ENCODE data around the gene MS4A6E. TPM values are rescaled to one million over a fixed set of nuclear protein-coding genes. Genes with fewer than 3 reads are reported as not detected.

MS4A6E gene
- total and polyA plus RNA-seq, 2 experiments from 2014 or later = not detected

GRCh38 chr11:60390419-60390818, 63.4 kb downstream of the MS4A6E start (continued):
- TF ChIP-seq, protein P1, sequence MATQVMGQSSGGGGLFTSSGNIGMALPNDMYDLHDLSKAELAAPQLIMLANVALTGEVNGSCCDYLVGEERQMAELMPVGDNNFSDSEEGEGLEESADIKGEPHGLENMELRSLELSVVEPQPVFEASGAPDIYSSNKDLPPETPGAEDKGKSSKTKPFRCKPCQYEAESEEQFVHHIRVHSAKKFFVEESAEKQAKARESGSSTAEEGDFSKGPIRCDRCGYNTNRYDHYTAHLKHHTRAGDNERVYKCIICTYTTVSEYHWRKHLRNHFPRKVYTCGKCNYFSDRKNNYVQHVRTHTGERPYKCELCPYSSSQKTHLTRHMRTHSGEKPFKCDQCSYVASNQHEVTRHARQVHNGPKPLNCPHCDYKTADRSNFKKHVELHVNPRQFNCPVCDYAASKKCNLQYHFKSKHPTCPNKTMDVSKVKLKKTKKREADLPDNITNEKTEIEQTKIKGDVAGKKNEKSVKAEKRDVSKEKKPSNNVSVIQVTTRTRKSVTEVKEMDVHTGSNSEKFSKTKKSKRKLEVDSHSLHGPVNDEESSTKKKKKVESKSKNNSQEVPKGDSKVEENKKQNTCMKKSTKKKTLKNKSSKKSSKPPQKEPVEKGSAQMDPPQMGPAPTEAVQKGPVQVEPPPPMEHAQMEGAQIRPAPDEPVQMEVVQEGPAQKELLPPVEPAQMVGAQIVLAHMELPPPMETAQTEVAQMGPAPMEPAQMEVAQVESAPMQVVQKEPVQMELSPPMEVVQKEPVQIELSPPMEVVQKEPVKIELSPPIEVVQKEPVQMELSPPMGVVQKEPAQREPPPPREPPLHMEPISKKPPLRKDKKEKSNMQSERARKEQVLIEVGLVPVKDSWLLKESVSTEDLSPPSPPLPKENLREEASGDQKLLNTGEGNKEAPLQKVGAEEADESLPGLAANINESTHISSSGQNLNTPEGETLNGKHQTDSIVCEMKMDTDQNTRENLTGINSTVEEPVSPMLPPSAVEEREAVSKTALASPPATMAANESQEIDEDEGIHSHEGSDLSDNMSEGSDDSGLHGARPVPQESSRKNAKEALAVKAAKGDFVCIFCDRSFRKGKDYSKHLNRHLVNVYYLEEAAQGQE (IDR thresholded peaks at IDR 0.05; ENCODE audit: unreplicated experiment) = no peak
- TF ChIP-seq, protein P2, sequence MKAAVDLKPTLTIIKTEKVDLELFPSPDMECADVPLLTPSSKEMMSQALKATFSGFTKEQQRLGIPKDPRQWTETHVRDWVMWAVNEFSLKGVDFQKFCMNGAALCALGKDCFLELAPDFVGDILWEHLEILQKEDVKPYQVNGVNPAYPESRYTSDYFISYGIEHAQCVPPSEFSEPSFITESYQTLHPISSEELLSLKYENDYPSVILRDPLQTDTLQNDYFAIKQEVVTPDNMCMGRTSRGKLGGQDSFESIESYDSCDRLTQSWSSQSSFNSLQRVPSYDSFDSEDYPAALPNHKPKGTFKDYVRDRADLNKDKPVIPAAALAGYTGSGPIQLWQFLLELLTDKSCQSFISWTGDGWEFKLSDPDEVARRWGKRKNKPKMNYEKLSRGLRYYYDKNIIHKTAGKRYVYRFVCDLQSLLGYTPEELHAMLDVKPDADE (IDR thresholded peaks at IDR 0.05) = no peak
- TF ChIP-seq STAT1 (IDR thresholded peaks at IDR 0.05; ENCODE audit: unreplicated experiment) (no peak), ZNF331 (CRISPR knock-in tag; IDR thresholded peaks at IDR 0.05; ENCODE audit: low read depth) (no peak), EZH2phosphoT487 (IDR thresholded peaks at IDR 0.05; ENCODE audit: unreplicated experiment) (no peak), ZNF114 (CRISPR knock-in tag; IDR thresholded peaks at IDR 0.05) (no peak), POLR2AphosphoS5 (IDR thresholded peaks at IDR 0.05; ENCODE audit: low read depth) (no peak), EZH2 (IDR thresholded peaks at IDR 0.05; ENCODE audit: low read depth, unreplicated experiment) (no peak), CREB1 (CRISPR knock-in tag; IDR thresholded peaks at IDR 0.05; ENCODE audit: low read depth) (no peak)
- TF ChIP-seq, protein P3, sequence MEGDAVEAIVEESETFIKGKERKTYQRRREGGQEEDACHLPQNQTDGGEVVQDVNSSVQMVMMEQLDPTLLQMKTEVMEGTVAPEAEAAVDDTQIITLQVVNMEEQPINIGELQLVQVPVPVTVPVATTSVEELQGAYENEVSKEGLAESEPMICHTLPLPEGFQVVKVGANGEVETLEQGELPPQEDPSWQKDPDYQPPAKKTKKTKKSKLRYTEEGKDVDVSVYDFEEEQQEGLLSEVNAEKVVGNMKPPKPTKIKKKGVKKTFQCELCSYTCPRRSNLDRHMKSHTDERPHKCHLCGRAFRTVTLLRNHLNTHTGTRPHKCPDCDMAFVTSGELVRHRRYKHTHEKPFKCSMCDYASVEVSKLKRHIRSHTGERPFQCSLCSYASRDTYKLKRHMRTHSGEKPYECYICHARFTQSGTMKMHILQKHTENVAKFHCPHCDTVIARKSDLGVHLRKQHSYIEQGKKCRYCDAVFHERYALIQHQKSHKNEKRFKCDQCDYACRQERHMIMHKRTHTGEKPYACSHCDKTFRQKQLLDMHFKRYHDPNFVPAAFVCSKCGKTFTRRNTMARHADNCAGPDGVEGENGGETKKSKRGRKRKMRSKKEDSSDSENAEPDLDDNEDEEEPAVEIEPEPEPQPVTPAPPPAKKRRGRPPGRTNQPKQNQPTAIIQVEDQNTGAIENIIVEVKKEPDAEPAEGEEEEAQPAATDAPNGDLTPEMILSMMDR (conservative IDR thresholded peaks at IDR 0.05; ENCODE audit: low read depth in 2 of 2) = no peak

Other genes with a start within 250 kb of the MS4A6E start
- gene MS4A2, start 238.6 kb upstream of the MS4A6E start, total RNA-seq (2014; rRNA removed; shearing (Covaris generic)) = not detected in 2 replicates
- gene MS4A2, start 238.6 kb upstream of the MS4A6E start, polyA plus RNA-seq (2016; fragmentation: Nextera tagmentation; extraction: Ambion mirVana) = not detected in 2 replicates
- gene MS4A6A, start 144.2 kb upstream of the MS4A6E start, total RNA-seq (2014; rRNA removed; shearing (Covaris generic)) = not detected in 2 replicates
- not detected in 2 replicates for gene MS4A6A, start 144.2 kb upstream of the MS4A6E start, polyA plus RNA-seq (2016; fragmentation: Nextera tagmentation; extraction: Ambion mirVana)
- not detected in 2 replicates for gene MS4A4E, start 84.1 kb upstream of the MS4A6E start, total RNA-seq (2014; rRNA removed; shearing (Covaris generic))
- not detected in 2 replicates for gene MS4A4E, start 84.1 kb upstream of the MS4A6E start, polyA plus RNA-seq (2016; fragmentation: Nextera tagmentation; extraction: Ambion mirVana)
- not detected in 2 replicates for gene MS4A4A, start 46.6 kb upstream of the MS4A6E start, total RNA-seq (2014; rRNA removed; shearing (Covaris generic))
- not detected in 2 replicates for gene MS4A4A, start 46.6 kb upstream of the MS4A6E start, polyA plus RNA-seq (2016; fragmentation: Nextera tagmentation; extraction: Ambion mirVana)
- gene MS4A7, start 51.3 kb downstream of the MS4A6E start, total RNA-seq (2014; rRNA removed; shearing (Covaris generic)) = 0.07 TPM in 1 of 2 replicates, not detected in the other
- not detected in 2 replicates for gene MS4A7, start 51.3 kb downstream of the MS4A6E start, polyA plus RNA-seq (2016; fragmentation: Nextera tagmentation; extraction: Ambion mirVana)
- not detected in 2 replicates for gene MS4A14, start 69.2 kb downstream of the MS4A6E start, total RNA-seq (2014; rRNA removed; shearing (Covaris generic))
- not detected in 2 replicates for gene MS4A14, start 69.2 kb downstream of the MS4A6E start, polyA plus RNA-seq (2016; fragmentation: Nextera tagmentation; extraction: Ambion mirVana)
- not detected in 2 replicates for gene MS4A5, start 102.3 kb downstream of the MS4A6E start, total RNA-seq (2014; rRNA removed; shearing (Covaris generic))
- not detected in 2 replicates for gene MS4A5, start 102.3 kb downstream of the MS4A6E start, polyA plus RNA-seq (2016; fragmentation: Nextera tagmentation; extraction: Ambion mirVana)
- gene MS4A1, start 128.6 kb downstream of the MS4A6E start, total RNA-seq (2014; rRNA removed; shearing (Covaris generic)) = not detected in 2 replicates
- 0.23 and 0.80 TPM in 2 replicates for gene MS4A1, start 128.6 kb downstream of the MS4A6E start, polyA plus RNA-seq (2016; fragmentation: Nextera tagmentation; extraction: Ambion mirVana)
- gene MS4A12, start 165.5 kb downstream of the MS4A6E start, total RNA-seq (2014; rRNA removed; shearing (Covaris generic)) = 0.21 TPM in 1 of 2 replicates, not detected in the other
- 0.30 and 0.34 TPM in 2 replicates for gene MS4A12, start 165.5 kb downstream of the MS4A6E start, polyA plus RNA-seq (2016; fragmentation: Nextera tagmentation; extraction: Ambion mirVana)
- not detected in 2 replicates for gene MS4A13, start 188.1 kb downstream of the MS4A6E start, total RNA-seq (2014; rRNA removed; shearing (Covaris generic))
- gene MS4A13, start 188.1 kb downstream of the MS4A6E start, polyA plus RNA-seq (2016; fragmentation: Nextera tagmentation; extraction: Ambion mirVana) = not detected in 2 replicates

Data from GM23338 (cell line).